Measurements from ENCODE around the gene CEP135.

CEP135 gene

DNA sequence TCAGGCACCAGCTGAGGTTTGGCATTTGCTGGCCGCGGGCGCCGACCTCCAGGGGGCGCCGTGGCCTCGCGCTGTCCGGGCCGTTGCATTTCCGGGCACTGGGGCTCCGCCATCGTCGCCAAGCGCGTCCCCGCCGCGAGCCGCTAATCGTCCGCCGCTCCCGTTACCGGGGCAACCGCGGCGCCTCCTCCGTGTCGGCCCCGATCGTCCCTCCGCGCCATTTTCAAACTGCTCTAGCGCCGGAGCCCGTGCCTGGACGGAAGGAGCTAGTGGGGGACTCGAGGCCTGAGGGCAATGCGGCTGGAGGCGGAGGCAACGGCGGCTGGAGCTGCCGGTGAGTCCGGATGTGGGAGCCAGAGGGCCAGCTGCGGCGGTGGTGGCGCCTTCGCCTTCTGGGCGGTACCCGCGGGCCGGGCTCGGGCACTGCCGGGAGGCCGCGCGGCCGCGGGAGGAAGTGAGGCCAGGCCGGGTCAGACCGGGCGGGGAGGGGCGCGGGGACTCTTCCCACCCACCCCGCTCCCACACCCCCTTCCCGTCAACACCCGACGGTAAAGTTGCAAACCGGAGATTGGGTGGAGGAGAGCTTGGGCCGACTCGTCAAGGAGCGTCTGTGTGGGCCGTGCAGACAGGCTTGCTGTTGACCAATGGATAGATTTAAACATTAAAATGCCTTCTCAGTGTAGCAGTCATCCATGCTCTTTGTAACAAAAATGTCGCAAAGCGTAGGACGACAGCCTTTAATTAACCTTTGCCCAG lies at the start of gene CEP135:
TSS of gene CEP135 (plus strand) at position 220 of the 756 bp plus-strand sequence. CDS start 3,186 bp downstream, outside the sequence.
- no peaks in the 10 kb centered on the region for H3K27me3 Mint-ChIP-seq (ENCODE audit: low read depth)
- H3K27ac Mint-ChIP-seq, result peak within 1 kb of the TSS; percentile 94
- H3K9me3 Mint-ChIP-seq, result no peaks in the 10 kb centered on the region
- peaks cover 29% of the 10 kb centered on the region for H3K36me3 Mint-ChIP-seq (ENCODE audit: low read depth)
- peak within 1 kb of the TSS; percentile 81 for H3K4me3 Mint-ChIP-seq
- H3K4me1 Mint-ChIP-seq (ENCODE audit: low read depth), result peaks cover 30% of the 10 kb centered on the region

GRCh38 chr4:55902677-55903076 lies 46.1 kb upstream of the CEP135 start:
- peaks cover 7% of the 10 kb centered on the region for H3K4me1 Mint-ChIP-seq (ENCODE audit: low read depth)
- H3K27ac Mint-ChIP-seq, result no peak overlapping the region
- H3K27me3 Mint-ChIP-seq (ENCODE audit: low read depth), result no peaks in the 10 kb centered on the region
- peaks cover 30% of the 10 kb centered on the region for H3K36me3 Mint-ChIP-seq (ENCODE audit: low read depth)
- no peaks in the 10 kb centered on the region for H3K9me3 Mint-ChIP-seq
- no peak overlapping the region for H3K4me3 Mint-ChIP-seq

DNA sequence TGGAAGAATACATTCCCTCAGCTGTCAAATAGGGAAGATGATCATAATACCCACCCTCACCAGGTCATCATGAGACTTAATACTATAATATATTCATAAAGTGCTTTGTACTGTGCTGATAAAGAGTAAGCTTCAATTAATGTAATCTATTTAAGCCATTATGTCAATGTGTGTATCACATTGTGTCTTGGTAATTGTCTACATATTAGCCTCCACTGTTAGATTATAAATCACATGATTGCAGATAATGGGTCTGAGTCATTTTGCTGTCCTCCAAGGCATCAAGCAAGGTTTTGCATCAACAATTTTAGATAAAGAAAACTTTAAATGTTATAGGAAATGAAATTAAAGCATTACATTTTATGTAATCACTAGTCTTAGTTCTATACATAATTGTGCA lies 45.2 kb upstream of the CEP135 start:
- Mint-ChIP-seq H3K4me1 (ENCODE audit: low read depth) (peaks cover 8% of the 10 kb centered on the region), H3K4me3 (no peak overlapping the region), H3K36me3 (ENCODE audit: low read depth) (peaks cover 30% of the 10 kb centered on the region), H3K27me3 (ENCODE audit: low read depth) (no peaks in the 10 kb centered on the region), H3K9me3 (no peaks in the 10 kb centered on the region), H3K27ac (no peak overlapping the region)

DNA sequence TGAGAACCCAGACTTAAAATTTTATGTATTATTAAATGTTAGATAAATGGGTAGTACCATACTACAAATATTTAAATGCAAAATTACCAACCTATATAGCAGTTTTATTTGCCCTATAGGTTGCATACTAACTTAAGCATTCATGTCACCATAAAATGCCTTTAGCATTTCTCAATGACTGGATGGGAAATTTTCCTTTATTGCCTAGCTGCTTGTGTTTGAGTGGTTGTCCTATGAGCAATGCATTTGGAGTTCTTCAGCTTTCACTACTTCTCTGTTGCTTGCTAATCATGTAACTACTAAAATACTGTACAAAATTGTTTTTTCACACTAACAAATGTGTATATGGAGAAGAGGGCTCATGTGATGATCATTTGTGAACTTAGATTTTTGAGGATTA lies 44.2 kb upstream of the CEP135 start:
- peaks cover 30% of the 10 kb centered on the region for H3K36me3 Mint-ChIP-seq (ENCODE audit: low read depth)
- no peak overlapping the region for H3K4me3 Mint-ChIP-seq
- no peaks in the 10 kb centered on the region for H3K9me3 Mint-ChIP-seq
- H3K27ac Mint-ChIP-seq, result no peak overlapping the region
- peaks cover 8% of the 10 kb centered on the region for H3K4me1 Mint-ChIP-seq (ENCODE audit: low read depth)
- H3K27me3 Mint-ChIP-seq (ENCODE audit: low read depth), result no peaks in the 10 kb centered on the region

GRCh38 chr4:55906323-55906722 lies 42.4 kb upstream of the CEP135 start:
- peaks cover 27% of the 10 kb centered on the region for H3K36me3 Mint-ChIP-seq (ENCODE audit: low read depth)
- H3K9me3 Mint-ChIP-seq, result no peaks in the 10 kb centered on the region
- no peaks in the 10 kb centered on the region for H3K27me3 Mint-ChIP-seq (ENCODE audit: low read depth)
- no peak overlapping the region for H3K27ac Mint-ChIP-seq
- no peak overlapping the region for H3K4me3 Mint-ChIP-seq
- H3K4me1 Mint-ChIP-seq (ENCODE audit: low read depth), result peaks cover 8% of the 10 kb centered on the region

DNA sequence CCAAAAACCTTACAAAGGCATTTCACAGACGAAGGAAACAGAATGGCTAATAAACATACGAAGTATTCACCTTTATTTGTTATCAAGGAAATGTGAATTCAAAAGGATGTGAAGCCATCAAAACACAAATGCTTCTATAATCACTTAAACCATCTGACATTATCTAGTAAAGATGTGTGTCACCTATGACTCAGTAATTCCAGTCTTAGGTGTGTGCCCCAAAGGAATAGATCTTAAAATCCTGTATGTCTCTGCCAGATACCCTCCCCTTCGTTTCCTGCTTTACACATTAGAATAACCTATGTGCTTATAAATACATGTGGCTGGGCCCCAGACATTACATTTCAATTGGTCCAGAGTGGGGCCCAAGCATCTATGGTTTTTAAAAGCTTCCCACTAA lies 41.8 kb upstream of the CEP135 start:
- H3K4me1 Mint-ChIP-seq (ENCODE audit: low read depth), result peaks cover 8% of the 10 kb centered on the region
- H3K27ac Mint-ChIP-seq, result no peak overlapping the region
- H3K9me3 Mint-ChIP-seq, result no peaks in the 10 kb centered on the region
- no peak overlapping the region for H3K4me3 Mint-ChIP-seq
- H3K27me3 Mint-ChIP-seq (ENCODE audit: low read depth), result no peaks in the 10 kb centered on the region
- peaks cover 27% of the 10 kb centered on the region for H3K36me3 Mint-ChIP-seq (ENCODE audit: low read depth)

DNA sequence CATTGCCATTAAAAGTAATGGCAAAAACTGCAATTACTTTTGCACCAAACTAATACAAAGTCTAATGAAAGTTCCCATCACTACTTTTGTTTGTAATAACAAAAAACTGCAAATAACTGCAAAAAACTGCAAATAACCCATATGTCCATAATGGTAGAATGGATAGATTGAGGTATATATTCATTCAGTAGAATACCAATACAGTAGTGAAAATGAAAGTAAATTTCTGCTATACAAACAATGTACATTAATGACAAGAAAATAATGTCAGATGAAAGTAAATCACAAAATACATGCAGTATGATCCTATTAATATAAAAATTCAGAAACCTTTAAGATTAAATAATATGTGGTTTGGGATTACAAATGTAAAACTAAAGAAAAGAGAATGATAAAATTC lies 41.3 kb upstream of the CEP135 start:
- H3K36me3 Mint-ChIP-seq (ENCODE audit: low read depth), result peaks cover 23% of the 10 kb centered on the region
- H3K4me1 Mint-ChIP-seq (ENCODE audit: low read depth), result peaks cover 8% of the 10 kb centered on the region
- no peaks in the 10 kb centered on the region for H3K9me3 Mint-ChIP-seq
- H3K27me3 Mint-ChIP-seq (ENCODE audit: low read depth), result no peaks in the 10 kb centered on the region
- H3K4me3 Mint-ChIP-seq, result no peak overlapping the region
- H3K27ac Mint-ChIP-seq, result peak overlapping the region; percentile 43

- H3K4me1 Mint-ChIP-seq (ENCODE audit: low read depth), result peaks cover 8% of the 10 kb centered on the region
- no peak overlapping the region for H3K4me3 Mint-ChIP-seq
- H3K36me3 Mint-ChIP-seq (ENCODE audit: low read depth), result peaks cover 15% of the 10 kb centered on the region
- H3K9me3 Mint-ChIP-seq, result no peaks in the 10 kb centered on the region
- no peak overlapping the region for H3K27ac Mint-ChIP-seq
- H3K27me3 Mint-ChIP-seq (ENCODE audit: low read depth), result peaks cover 6% of the 10 kb centered on the region
Observed at GRCh38 chr4:55910140-55910539, 38.6 kb upstream of the CEP135 start.

DNA sequence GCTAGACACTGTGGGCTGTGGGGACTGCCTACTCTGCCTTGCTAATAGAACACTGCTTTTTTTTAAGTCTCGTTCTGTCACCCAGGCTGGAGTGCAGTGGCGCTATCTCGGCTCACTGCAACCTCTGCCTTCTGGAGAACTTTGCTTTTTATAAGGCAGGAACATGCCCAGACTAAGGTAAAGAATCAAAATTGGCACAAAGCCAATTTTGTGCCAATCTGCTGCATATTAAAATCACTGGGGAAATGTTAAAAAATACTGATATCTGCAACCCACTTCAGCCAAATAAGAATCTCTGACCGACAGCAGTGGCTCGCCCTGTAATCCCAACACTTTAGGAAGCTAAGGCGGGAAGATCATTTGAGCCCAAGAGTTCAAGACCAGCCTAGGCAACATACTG lies 36.5 kb upstream of the CEP135 start:
- H3K27me3 Mint-ChIP-seq (ENCODE audit: low read depth), result peaks cover 6% of the 10 kb centered on the region
- H3K27ac Mint-ChIP-seq, result no peak overlapping the region
- H3K4me3 Mint-ChIP-seq, result no peak overlapping the region
- H3K9me3 Mint-ChIP-seq, result no peaks in the 10 kb centered on the region
- H3K36me3 Mint-ChIP-seq (ENCODE audit: low read depth), result peaks cover 4% of the 10 kb centered on the region
- H3K4me1 Mint-ChIP-seq (ENCODE audit: low read depth), result peaks cover 5% of the 10 kb centered on the region

GRCh38 chr4:55920571-55920970 lies 28.2 kb upstream of the CEP135 start:
- no peak overlapping the region for H3K27ac Mint-ChIP-seq
- H3K4me1 Mint-ChIP-seq (ENCODE audit: low read depth), result no peaks in the 10 kb centered on the region
- no peak overlapping the region for H3K4me3 Mint-ChIP-seq
- no peaks in the 10 kb centered on the region for H3K27me3 Mint-ChIP-seq (ENCODE audit: low read depth)
- no peaks in the 10 kb centered on the region for H3K36me3 Mint-ChIP-seq (ENCODE audit: low read depth)
- no peaks in the 10 kb centered on the region for H3K9me3 Mint-ChIP-seq

GRCh38 chr4:55921093-55921492 lies 27.7 kb upstream of the CEP135 start:
- no peaks in the 10 kb centered on the region for H3K9me3 Mint-ChIP-seq
- no peaks in the 10 kb centered on the region for H3K4me1 Mint-ChIP-seq (ENCODE audit: low read depth)
- H3K36me3 Mint-ChIP-seq (ENCODE audit: low read depth), result no peaks in the 10 kb centered on the region
- no peak overlapping the region for H3K27ac Mint-ChIP-seq
- no peak overlapping the region for H3K4me3 Mint-ChIP-seq
- no peaks in the 10 kb centered on the region for H3K27me3 Mint-ChIP-seq (ENCODE audit: low read depth)

- H3K36me3 Mint-ChIP-seq (ENCODE audit: low read depth), result no peaks in the 10 kb centered on the region
- H3K4me3 Mint-ChIP-seq, result no peak overlapping the region
- no peaks in the 10 kb centered on the region for H3K9me3 Mint-ChIP-seq
- H3K4me1 Mint-ChIP-seq (ENCODE audit: low read depth), result no peaks in the 10 kb centered on the region
- H3K27me3 Mint-ChIP-seq (ENCODE audit: low read depth), result no peaks in the 10 kb centered on the region
- H3K27ac Mint-ChIP-seq, result no peak overlapping the region
Observed at GRCh38 chr4:55925241-55925640, 23.5 kb upstream of the CEP135 start.

- H3K4me1 Mint-ChIP-seq (ENCODE audit: low read depth), result no peaks in the 10 kb centered on the region
- H3K27ac Mint-ChIP-seq, result no peak overlapping the region
- H3K27me3 Mint-ChIP-seq (ENCODE audit: low read depth), result no peaks in the 10 kb centered on the region
- H3K9me3 Mint-ChIP-seq, result no peaks in the 10 kb centered on the region
- no peaks in the 10 kb centered on the region for H3K36me3 Mint-ChIP-seq (ENCODE audit: low read depth)
- H3K4me3 Mint-ChIP-seq, result no peak overlapping the region
Observed at GRCh38 chr4:55926610-55927009, 22.1 kb upstream of the CEP135 start.

DNA sequence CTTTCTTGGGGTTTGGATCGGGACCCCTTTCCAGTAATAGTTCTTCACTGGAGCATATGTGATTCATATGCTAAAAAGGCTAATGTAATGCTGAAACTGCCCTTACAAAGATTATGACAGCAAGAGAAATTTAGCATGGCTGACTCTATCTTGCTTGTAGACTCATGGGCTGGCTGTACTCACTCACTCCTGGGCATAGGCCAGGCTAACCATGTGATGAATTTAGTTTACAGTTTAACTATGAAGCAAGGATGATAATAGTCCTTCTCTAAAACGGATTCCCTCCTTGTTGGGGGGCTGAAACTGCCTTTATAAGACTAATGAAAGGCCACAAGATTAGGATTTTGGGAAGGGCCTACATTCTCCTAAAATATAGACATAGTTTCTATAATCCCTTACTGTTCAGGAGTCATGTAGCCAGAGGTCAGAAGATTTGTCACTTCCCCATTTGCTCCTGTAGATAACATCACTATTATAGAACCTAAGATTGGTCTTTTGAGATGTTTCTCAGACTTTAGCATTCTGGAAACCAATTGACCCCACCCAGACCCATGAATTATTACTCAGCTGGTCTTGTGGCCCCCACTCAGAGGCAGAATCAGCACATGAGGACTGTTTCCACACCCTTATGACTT lies 20.8 kb upstream of the CEP135 start:
- Mint-ChIP-seq H3K9me3 (no peaks in the 10 kb centered on the region), H3K36me3 (ENCODE audit: low read depth) (no peaks in the 10 kb centered on the region), H3K27me3 (ENCODE audit: low read depth) (no peaks in the 10 kb centered on the region), H3K4me1 (ENCODE audit: low read depth) (no peaks in the 10 kb centered on the region), H3K4me3 (no peak overlapping the region), H3K27ac (no peak overlapping the region)

- Mint-ChIP-seq H3K9me3 (no peaks in the 10 kb centered on the region), H3K27me3 (ENCODE audit: low read depth) (no peaks in the 10 kb centered on the region), H3K4me3 (no peak overlapping the region)
Observed at GRCh38 chr4:55928846-55929245, 19.9 kb upstream of the CEP135 start.

More at GRCh38 chr4:55928846-55929245, 19.9 kb upstream of the CEP135 start:
- Mint-ChIP-seq H3K27ac (no peak overlapping the region), H3K36me3 (ENCODE audit: low read depth) (no peaks in the 10 kb centered on the region), H3K4me1 (ENCODE audit: low read depth) (no peaks in the 10 kb centered on the region)

All from T-helper 1 cell treated with Interleukin-12 subunit alpha and Interleukin-12 subunit beta and Interleukin-4 antibody, amounts not matched to agents 30 μg/mL and 1 μg/mL, for 36 hours (primary cell).